GM19397 (cell line): Measurements from ENCODE around the gene HNRNPL.
"Not testable (repeated sequence)": the region's sequence is repeated elsewhere in the genome, so short reads cannot be mapped to it uniquely, and the experiment has no call there.

Experiments used
- ATAC-seq: cut with Tn5 transposase; IDR thresholded peaks from one replicate; pipeline ENCODE4 v1.9.1; 2021; ENCODE audit warnings: mild to moderate bottlenecking, moderate library complexity; ENCODE audit not compliant: unreplicated experiment

Gene HNRNPL

GRCh38 chr19:38805180-38805579 lies 44.6 kb downstream of the HNRNPL start:
- ATAC-seq: no peak

GRCh38 chr19:38803543-38803942 lies 46.2 kb downstream of the HNRNPL start:
- no peak for ATAC-seq

- no peak for ATAC-seq
Measured at GRCh38 chr19:38801359-38802095, 48.3 kb downstream of the HNRNPL start.

GRCh38 chr19:38800577-38801347 lies 49.0 kb downstream of the HNRNPL start:
- no peak for ATAC-seq

- no peak for ATAC-seq
Measured at GRCh38 chr19:38799104-38799503, 50.7 kb downstream of the HNRNPL start.

- ATAC-seq: not testable (repeated sequence)
Measured at GRCh38 chr19:38797781-38798180, 52.0 kb downstream of the HNRNPL start.

GRCh38 chr19:38796154-38796553 lies 53.6 kb downstream of the HNRNPL start:
- ATAC-seq: no peak

- ATAC-seq: no peak
Measured at GRCh38 chr19:38795549-38795948, 54.2 kb downstream of the HNRNPL start.

- ATAC-seq: no peak
Measured at GRCh38 chr19:38793671-38794070, 56.1 kb downstream of the HNRNPL start.

GRCh38 chr19:38793177-38793576 lies 56.6 kb downstream of the HNRNPL start:
- ATAC-seq: no peak

GRCh38 chr19:38792250-38793111 lies 57.3 kb downstream of the HNRNPL start:
- no peak for ATAC-seq

GRCh38 chr19:38791451-38792064 lies 58.2 kb downstream of the HNRNPL start:
- not testable (repeated sequence) for ATAC-seq

- not testable (repeated sequence) for ATAC-seq
Measured at GRCh38 chr19:38790507-38791403, 59.0 kb downstream of the HNRNPL start.

- ATAC-seq: no peak
Measured at GRCh38 chr19:38788478-38789243, 61.1 kb downstream of the HNRNPL start, which contains the start of gene LGALS7B. TSS of gene LGALS7B (plus strand) at chr19:38789200. CDS start at chr19:38789227, 27 bp downstream.

- ATAC-seq: no peak
Measured at GRCh38 chr19:38786572-38787265, 63.1 kb downstream of the HNRNPL start.
